ENCODE measurements around the gene FTCDNL1. TPM values are rescaled to one million over a fixed set of nuclear protein-coding genes. Genes with fewer than 3 reads are reported as not detected.

FTCDNL1 gene
- polyA plus RNA-seq, 1 donor: 3.3 TPM

DNA sequence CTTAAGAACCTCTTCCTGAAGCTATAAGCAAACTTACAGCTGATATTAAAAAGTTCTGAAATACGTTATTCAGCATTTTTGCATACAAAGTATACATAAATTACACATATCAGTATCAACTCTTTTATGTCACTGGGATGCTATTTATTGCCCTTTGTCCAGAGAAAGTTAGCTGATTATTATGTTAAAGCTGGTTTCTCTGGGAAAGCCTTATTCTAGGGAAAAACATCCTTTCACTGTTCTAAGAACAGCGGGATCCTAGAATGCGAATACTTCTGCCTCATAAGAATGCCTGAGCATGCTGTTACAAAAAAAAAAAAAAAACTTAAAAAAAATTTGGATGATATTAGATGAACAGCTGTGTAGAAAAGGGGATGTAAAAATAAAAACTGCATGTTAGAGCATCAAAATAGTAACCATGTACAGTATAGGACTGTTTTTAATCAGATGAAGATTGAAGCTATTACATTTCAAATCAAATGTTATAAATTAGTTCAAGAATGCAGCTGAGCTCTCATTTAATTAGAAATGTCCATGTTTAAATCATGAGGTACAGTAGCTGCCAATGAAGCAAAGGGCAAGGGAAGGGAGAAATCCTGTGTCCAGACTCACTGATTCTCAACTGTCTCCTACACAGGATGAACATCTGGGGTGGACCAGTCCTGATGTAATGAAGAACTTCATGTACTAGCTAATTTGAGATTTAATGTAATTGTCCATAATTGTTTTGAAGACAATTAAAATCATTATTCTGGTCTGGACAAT lies 8.2 kb downstream of the FTCDNL1 start:
- Histone ChIP-seq H3K36me3 (ENCODE audit: control insufficient read depth, insufficient read depth, low read length) (no peaks in the 10 kb centered on the region), H3K4me3 (ENCODE audit: low read length) (no peak overlapping the region), H3K9me3 (ENCODE audit: control insufficient read depth, low read depth, low read length) (no peaks in the 10 kb centered on the region), H3K27me3 (ENCODE audit: control insufficient read depth, insufficient read depth, low read length) (no peaks in the 10 kb centered on the region), H3K27ac (ENCODE audit: low read length) (no peak overlapping the region), H3K4me1 (ENCODE audit: control insufficient read depth, insufficient read depth, low read length) (no peaks in the 10 kb centered on the region)
- WGBS (ENCODE audit: insufficient coverage, low lambda C conversion rate): 94% methylated on average over 2 of the region's 3 CpGs
- no peak for DNase-seq

- Histone ChIP-seq H3K36me3 (ENCODE audit: control insufficient read depth, insufficient read depth, low read length) (no peaks in the 10 kb centered on the region), H3K27ac (ENCODE audit: low read length) (no peak overlapping the region)
- no peak for DNase-seq
Observed at GRCh38 chr2:199841409-199841808, 9.6 kb downstream of the FTCDNL1 start.

GRCh38 chr2:199838399-199838798 lies 12.6 kb downstream of the FTCDNL1 start:
- WGBS (ENCODE audit: insufficient coverage, low lambda C conversion rate): 80% methylated on average over 2 of the region's 5 CpGs
- Histone ChIP-seq H3K4me1 (ENCODE audit: control insufficient read depth, insufficient read depth, low read length) (no peaks in the 10 kb centered on the region), H3K36me3 (ENCODE audit: control insufficient read depth, insufficient read depth, low read length) (no peaks in the 10 kb centered on the region), H3K27me3 (ENCODE audit: control insufficient read depth, insufficient read depth, low read length) (no peaks in the 10 kb centered on the region), H3K27ac (ENCODE audit: low read length) (no peak overlapping the region), H3K9me3 (ENCODE audit: control insufficient read depth, low read depth, low read length) (no peaks in the 10 kb centered on the region), H3K4me3 (ENCODE audit: low read length) (no peak overlapping the region)
- DNase-seq: no peak

More at GRCh38 chr2:199841409-199841808, 9.6 kb downstream of the FTCDNL1 start:
- H3K27me3 ChIP-seq (ENCODE audit: control insufficient read depth, insufficient read depth, low read length): no peaks in the 10 kb centered on the region
- no peaks in the 10 kb centered on the region for H3K9me3 ChIP-seq (ENCODE audit: control insufficient read depth, low read depth, low read length)
- no peaks in the 10 kb centered on the region for H3K4me1 ChIP-seq (ENCODE audit: control insufficient read depth, insufficient read depth, low read length)
- 100% methylated on average over 1 of the region's 1 CpG for WGBS (ENCODE audit: insufficient coverage, low lambda C conversion rate)
- H3K4me3 ChIP-seq (ENCODE audit: low read length): no peak overlapping the region

- no peak for DNase-seq
- no peaks in the 10 kb centered on the region for H3K36me3 ChIP-seq (ENCODE audit: control insufficient read depth, insufficient read depth, low read length)
- H3K27ac ChIP-seq (ENCODE audit: low read length): no peak overlapping the region
- H3K4me3 ChIP-seq (ENCODE audit: low read length): no peak overlapping the region
- WGBS (ENCODE audit: insufficient coverage, low lambda C conversion rate): no CpG with 5 or more reads among the region's 1 CpG
- no peaks in the 10 kb centered on the region for H3K27me3 ChIP-seq (ENCODE audit: control insufficient read depth, insufficient read depth, low read length)
- no peaks in the 10 kb centered on the region for H3K4me1 ChIP-seq (ENCODE audit: control insufficient read depth, insufficient read depth, low read length)
- H3K9me3 ChIP-seq (ENCODE audit: control insufficient read depth, low read depth, low read length): no peaks in the 10 kb centered on the region
Observed at GRCh38 chr2:199836943-199837342, 14.0 kb downstream of the FTCDNL1 start.

GRCh38 chr2:199833525-199833924 lies 17.5 kb downstream of the FTCDNL1 start:
- no peak for DNase-seq
- Histone ChIP-seq H3K36me3 (ENCODE audit: control insufficient read depth, insufficient read depth, low read length) (no peaks in the 10 kb centered on the region), H3K4me1 (ENCODE audit: control insufficient read depth, insufficient read depth, low read length) (no peaks in the 10 kb centered on the region), H3K9me3 (ENCODE audit: control insufficient read depth, low read depth, low read length) (no peaks in the 10 kb centered on the region), H3K27me3 (ENCODE audit: control insufficient read depth, insufficient read depth, low read length) (no peaks in the 10 kb centered on the region), H3K27ac (ENCODE audit: low read length) (no peak overlapping the region), H3K4me3 (ENCODE audit: low read length) (no peak overlapping the region)
- WGBS (ENCODE audit: insufficient coverage, low lambda C conversion rate): no CpG with 5 or more reads among the region's 1 CpG

DNA sequence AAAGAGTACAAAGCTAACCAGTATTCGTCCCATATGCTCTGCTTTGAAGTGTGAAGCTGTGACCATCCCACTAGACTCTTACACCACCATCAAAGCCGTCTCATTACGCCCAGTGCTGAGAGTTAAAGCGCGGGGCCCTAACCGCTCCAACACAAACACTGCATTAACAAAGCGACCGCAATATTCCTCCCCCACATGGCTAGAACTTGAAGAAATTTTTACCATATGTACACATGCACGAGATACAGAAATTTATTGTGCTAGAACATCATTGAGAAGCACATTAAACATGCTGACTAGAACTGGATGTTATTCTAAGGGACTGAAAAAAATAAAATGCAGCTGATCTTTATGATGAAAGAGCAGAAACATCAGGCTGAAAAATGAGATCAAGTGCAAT lies 20.5 kb downstream of the FTCDNL1 start:
- Histone ChIP-seq H3K27me3 (ENCODE audit: control insufficient read depth, insufficient read depth, low read length) (no peaks in the 10 kb centered on the region), H3K4me3 (ENCODE audit: low read length) (no peak overlapping the region), H3K9me3 (ENCODE audit: control insufficient read depth, low read depth, low read length) (no peaks in the 10 kb centered on the region), H3K36me3 (ENCODE audit: control insufficient read depth, insufficient read depth, low read length) (no peaks in the 10 kb centered on the region), H3K27ac (ENCODE audit: low read length) (no peak overlapping the region), H3K4me1 (ENCODE audit: control insufficient read depth, insufficient read depth, low read length) (no peaks in the 10 kb centered on the region)
- no CpG with 5 or more reads among the region's 9 CpGs for WGBS (ENCODE audit: insufficient coverage, low lambda C conversion rate)
- DNase-seq: no peak

DNA sequence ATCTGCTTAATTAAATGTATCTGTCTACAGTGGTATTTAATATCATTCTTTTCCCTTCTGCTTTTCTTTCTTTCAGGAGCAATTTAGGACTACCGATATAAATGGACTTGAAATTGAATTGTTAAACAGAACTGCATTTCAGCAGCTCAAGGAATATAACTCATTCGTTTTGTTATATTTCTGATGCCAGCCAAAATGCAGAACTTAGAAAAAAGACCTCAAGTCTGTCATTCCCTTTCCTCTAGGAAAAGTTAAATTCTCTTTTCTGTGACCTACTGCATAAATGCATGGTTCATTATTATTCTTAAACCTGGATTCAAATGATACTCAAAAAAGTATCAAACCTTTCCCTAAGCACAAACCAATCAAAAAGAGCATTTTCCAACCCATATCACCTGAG lies 21.4 kb downstream of the FTCDNL1 start:
- no peaks in the 10 kb centered on the region for H3K4me1 ChIP-seq (ENCODE audit: control insufficient read depth, insufficient read depth, low read length)
- no peaks in the 10 kb centered on the region for H3K27me3 ChIP-seq (ENCODE audit: control insufficient read depth, insufficient read depth, low read length)
- no peaks in the 10 kb centered on the region for H3K9me3 ChIP-seq (ENCODE audit: control insufficient read depth, low read depth, low read length)
- H3K4me3 ChIP-seq (ENCODE audit: low read length): no peak overlapping the region
- no peaks in the 10 kb centered on the region for H3K36me3 ChIP-seq (ENCODE audit: control insufficient read depth, insufficient read depth, low read length)
- DNase-seq: no peak
- no CpG with 5 or more reads among the region's 2 CpGs for WGBS (ENCODE audit: insufficient coverage, low lambda C conversion rate)
- no peak overlapping the region for H3K27ac ChIP-seq (ENCODE audit: low read length)

DNA sequence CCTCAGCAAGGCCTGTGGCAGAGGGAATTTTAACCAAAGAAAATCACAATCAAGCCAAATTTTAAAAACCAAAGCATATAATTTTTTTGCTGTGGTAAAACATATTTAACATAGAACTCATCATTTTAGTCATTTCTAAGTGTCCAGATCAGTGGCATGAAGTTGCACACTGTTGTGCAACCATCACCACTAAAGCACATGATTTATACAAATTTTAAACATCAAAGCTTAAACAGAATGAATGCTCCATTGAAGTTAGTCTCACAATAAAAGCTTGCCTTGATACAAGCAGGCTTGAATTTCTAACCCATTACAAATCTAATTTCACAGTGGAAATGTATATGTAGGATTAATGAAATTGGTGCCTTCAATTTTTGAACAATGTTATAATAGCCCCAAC lies 31.2 kb downstream of the FTCDNL1 start:
- DNase-seq: no peak
- Histone ChIP-seq H3K27me3 (ENCODE audit: control insufficient read depth, insufficient read depth, low read length) (no peaks in the 10 kb centered on the region), H3K9me3 (ENCODE audit: control insufficient read depth, low read depth, low read length) (no peaks in the 10 kb centered on the region), H3K27ac (ENCODE audit: low read length) (no peak overlapping the region), H3K36me3 (ENCODE audit: control insufficient read depth, insufficient read depth, low read length) (no peaks in the 10 kb centered on the region), H3K4me1 (ENCODE audit: control insufficient read depth, insufficient read depth, low read length) (peaks cover 4% of the 10 kb centered on the region), H3K4me3 (ENCODE audit: low read length) (no peak overlapping the region)

GRCh38 chr2:199818754-199819153 lies 32.2 kb downstream of the FTCDNL1 start:
- Histone ChIP-seq H3K9me3 (ENCODE audit: control insufficient read depth, low read depth, low read length) (no peaks in the 10 kb centered on the region), H3K27ac (ENCODE audit: low read length) (no peak overlapping the region), H3K4me3 (ENCODE audit: low read length) (no peak overlapping the region), H3K36me3 (ENCODE audit: control insufficient read depth, insufficient read depth, low read length) (no peaks in the 10 kb centered on the region), H3K4me1 (ENCODE audit: control insufficient read depth, insufficient read depth, low read length) (peaks cover 9% of the 10 kb centered on the region), H3K27me3 (ENCODE audit: control insufficient read depth, insufficient read depth, low read length) (no peaks in the 10 kb centered on the region)
- DNase-seq: no peak
- no CpG with 5 or more reads among the region's 2 CpGs for WGBS (ENCODE audit: insufficient coverage, low lambda C conversion rate)

- no CpG with 5 or more reads among the region's 2 CpGs for WGBS (ENCODE audit: insufficient coverage, low lambda C conversion rate)
- peaks cover 11% of the 10 kb centered on the region for H3K4me1 ChIP-seq (ENCODE audit: control insufficient read depth, insufficient read depth, low read length)
- no peak overlapping the region for H3K27ac ChIP-seq (ENCODE audit: low read length)
- no peaks in the 10 kb centered on the region for H3K27me3 ChIP-seq (ENCODE audit: control insufficient read depth, insufficient read depth, low read length)
- no peaks in the 10 kb centered on the region for H3K9me3 ChIP-seq (ENCODE audit: control insufficient read depth, low read depth, low read length)
- no peak overlapping the region for H3K4me3 ChIP-seq (ENCODE audit: low read length)
- H3K36me3 ChIP-seq (ENCODE audit: control insufficient read depth, insufficient read depth, low read length): no peaks in the 10 kb centered on the region
- peak in 1 of 2 donors; percentile 20 for DNase-seq
Observed at GRCh38 chr2:199818026-199818425, 33.0 kb downstream of the FTCDNL1 start.

GRCh38 chr2:199814817-199815211 lies 36.2 kb downstream of the FTCDNL1 start:
- Histone ChIP-seq H3K9me3 (ENCODE audit: control insufficient read depth, low read depth, low read length) (no peaks in the 10 kb centered on the region), H3K27ac (ENCODE audit: low read length) (peak overlapping the region; percentile 6)
- DNase-seq: no peak

More at GRCh38 chr2:199814817-199815211, 36.2 kb downstream of the FTCDNL1 start:
- Histone ChIP-seq H3K4me1 (ENCODE audit: control insufficient read depth, insufficient read depth, low read length) (peaks cover 11% of the 10 kb centered on the region), H3K36me3 (ENCODE audit: control insufficient read depth, insufficient read depth, low read length) (no peaks in the 10 kb centered on the region), H3K27me3 (ENCODE audit: control insufficient read depth, insufficient read depth, low read length) (no peaks in the 10 kb centered on the region), H3K4me3 (ENCODE audit: low read length) (no peak overlapping the region)

Measured in large intestine (tissue), 3 donors.